ENCODE measurements around the gene GPX3. TPM values are rescaled to one million over a fixed set of nuclear protein-coding genes. Genes with fewer than 3 reads are reported as not detected.

GPX3 gene
- total RNA-seq, 1 donor from 2014 or later = 5.3 TPM

DNA sequence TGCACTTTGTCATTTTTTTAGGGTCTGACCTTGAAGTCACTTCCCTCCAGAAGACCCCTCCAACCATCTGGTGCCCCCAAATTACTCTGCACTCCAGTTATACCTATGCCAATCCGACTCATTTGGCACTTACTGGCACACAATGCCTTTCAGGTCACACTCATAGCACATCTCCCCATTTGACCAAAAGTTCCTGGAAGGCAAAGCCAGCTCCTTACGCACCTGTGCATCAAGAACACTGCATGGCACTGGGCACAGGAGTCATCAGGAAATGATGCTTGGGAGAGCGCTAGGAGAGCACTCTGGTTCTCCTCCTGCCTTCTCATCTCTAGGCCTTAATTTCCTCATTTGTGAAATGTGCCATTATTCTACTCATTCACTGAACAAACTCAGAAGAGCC, 57.6 kb downstream of the GPX3 start:
- Mint-ChIP-seq H3K27ac (ENCODE audit: unreplicated experiment) (no peak overlapping the region), H3K4me1 (ENCODE audit: low read depth) (peaks cover 72% of the 10 kb centered on the region), H3K36me3 (ENCODE audit: low read depth) (peaks cover 4% of the 10 kb centered on the region), H3K4me3 (ENCODE audit: unreplicated experiment) (no peak overlapping the region), H3K9me3 (ENCODE audit: low read depth) (no peaks in the 10 kb centered on the region), H3K27me3 (ENCODE audit: low read depth) (no peaks in the 10 kb centered on the region)
- DNase-seq (ENCODE audit: low spot score) = no peak
- TF ChIP-seq, protein P1, sequence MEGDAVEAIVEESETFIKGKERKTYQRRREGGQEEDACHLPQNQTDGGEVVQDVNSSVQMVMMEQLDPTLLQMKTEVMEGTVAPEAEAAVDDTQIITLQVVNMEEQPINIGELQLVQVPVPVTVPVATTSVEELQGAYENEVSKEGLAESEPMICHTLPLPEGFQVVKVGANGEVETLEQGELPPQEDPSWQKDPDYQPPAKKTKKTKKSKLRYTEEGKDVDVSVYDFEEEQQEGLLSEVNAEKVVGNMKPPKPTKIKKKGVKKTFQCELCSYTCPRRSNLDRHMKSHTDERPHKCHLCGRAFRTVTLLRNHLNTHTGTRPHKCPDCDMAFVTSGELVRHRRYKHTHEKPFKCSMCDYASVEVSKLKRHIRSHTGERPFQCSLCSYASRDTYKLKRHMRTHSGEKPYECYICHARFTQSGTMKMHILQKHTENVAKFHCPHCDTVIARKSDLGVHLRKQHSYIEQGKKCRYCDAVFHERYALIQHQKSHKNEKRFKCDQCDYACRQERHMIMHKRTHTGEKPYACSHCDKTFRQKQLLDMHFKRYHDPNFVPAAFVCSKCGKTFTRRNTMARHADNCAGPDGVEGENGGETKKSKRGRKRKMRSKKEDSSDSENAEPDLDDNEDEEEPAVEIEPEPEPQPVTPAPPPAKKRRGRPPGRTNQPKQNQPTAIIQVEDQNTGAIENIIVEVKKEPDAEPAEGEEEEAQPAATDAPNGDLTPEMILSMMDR (IDR thresholded peaks at IDR 0.05) = no peak

Other genes with a start within 250 kb of the GPX3 start
- 9.0 to 13.0 TPM (median 12.5 TPM) in 3 replicates for gene SMIM3, start 241.8 kb upstream of the GPX3 start, total RNA-seq
- gene IRGM, start 174.1 kb upstream of the GPX3 start, total RNA-seq = not detected in 3 replicates
- 4.0 to 8.6 TPM (median 4.2 TPM) in 3 replicates for gene ZNF300, start 115.6 kb upstream of the GPX3 start, total RNA-seq
- 47.2 to 75.6 TPM (median 74.0 TPM) in 3 replicates for gene TNIP1, start 60.4 kb downstream of the GPX3 start, total RNA-seq
- gene ANXA6, start 137.2 kb downstream of the GPX3 start, total RNA-seq = 333 to 456 TPM (median 450 TPM) in 3 replicates
- gene CCDC69, start 203.5 kb downstream of the GPX3 start, total RNA-seq = 1.2 to 1.5 TPM (median 1.3 TPM) in 3 replicates
- gene GM2A, start 232.6 kb downstream of the GPX3 start, total RNA-seq = 21.4 to 29.1 TPM (median 21.7 TPM) in 3 replicates